Measurements from ENCODE around the gene NLRP3. TPM values are rescaled to one million over a fixed set of nuclear protein-coding genes. Genes with fewer than 3 reads are reported as not detected.

The NLRP3 gene
- total RNA-seq, 2 donors from 2014 or later = 0.22 to 2.2 TPM

DNA sequence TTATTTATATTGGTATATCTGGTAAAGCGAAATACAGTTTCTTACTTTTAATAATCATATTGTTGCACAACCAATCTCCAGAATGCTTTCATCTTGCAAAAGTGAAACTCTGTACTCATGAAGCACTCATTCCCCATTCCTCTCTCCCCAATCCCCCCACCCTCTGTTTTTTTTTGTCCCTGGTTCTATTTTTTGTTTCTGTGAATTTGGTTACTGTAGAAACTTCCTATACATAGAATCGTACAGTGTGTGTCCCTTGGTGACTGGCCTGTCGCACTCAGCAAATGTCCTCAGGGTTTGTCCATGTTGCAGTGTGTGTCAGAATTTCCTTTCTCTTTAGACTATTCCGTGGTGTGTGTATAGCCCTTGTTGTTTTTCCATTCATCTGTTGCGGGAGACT lies 7.9 kb upstream of the NLRP3 start:
- H3K9me3 ChIP-seq = no peaks in the 10 kb centered on the region
- intact Hi-C loops (cut with DNase I) = no loop called here

DNA sequence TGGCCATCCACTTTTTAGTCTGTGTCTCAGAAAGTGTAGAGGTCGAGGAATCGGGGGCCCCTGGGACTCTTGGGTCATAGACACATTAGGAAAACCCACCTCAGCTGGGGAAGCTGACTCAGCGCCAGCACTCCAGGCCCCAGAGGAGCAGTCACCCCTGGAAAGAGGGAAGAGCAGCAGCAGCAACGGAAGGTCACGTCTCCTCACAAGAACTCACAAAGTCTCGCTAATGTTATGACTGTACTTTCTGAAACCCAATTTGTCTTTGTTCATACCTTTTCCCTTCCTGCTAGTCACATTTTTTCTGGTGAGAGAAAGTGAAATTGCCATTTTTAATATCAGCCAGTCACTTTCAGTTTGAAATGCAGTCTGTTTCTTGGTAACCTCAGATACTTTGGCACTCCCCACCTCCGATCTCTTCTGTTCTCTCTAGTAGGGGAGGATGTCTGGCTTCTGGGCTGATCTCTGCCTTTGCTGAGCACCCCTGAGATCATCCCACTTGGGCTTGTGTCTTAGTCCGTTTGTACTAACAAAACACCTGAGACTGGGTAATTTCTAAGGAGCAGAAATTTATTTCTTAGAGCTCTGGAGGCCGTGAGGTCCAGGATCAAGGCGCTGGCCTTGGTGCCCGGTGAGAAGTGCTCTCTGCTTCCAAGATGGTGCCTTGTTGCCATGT lies 6.0 kb upstream of the NLRP3 start:
- intact Hi-C loops (cut with DNase I) = no loop called here

More for the DNA sequence above, 7.9 kb upstream of the NLRP3 start:
- no peaks in the 10 kb centered on the region for H3K36me3 ChIP-seq
- H3K4me1 ChIP-seq = no peaks in the 10 kb centered on the region
- no peak for DNase-seq
- H3K27me3 ChIP-seq = no peaks in the 10 kb centered on the region
- no peak overlapping the region for H3K9ac ChIP-seq (ENCODE audit: low read depth in 2 of 2, low read length in 2 of 2)
- no peak overlapping the region for H3K4me3 ChIP-seq
- no peak for TF ChIP-seq CTCF (IDR thresholded peaks at IDR 0.05)
- H3K27ac ChIP-seq = no peak overlapping the region

DNA sequence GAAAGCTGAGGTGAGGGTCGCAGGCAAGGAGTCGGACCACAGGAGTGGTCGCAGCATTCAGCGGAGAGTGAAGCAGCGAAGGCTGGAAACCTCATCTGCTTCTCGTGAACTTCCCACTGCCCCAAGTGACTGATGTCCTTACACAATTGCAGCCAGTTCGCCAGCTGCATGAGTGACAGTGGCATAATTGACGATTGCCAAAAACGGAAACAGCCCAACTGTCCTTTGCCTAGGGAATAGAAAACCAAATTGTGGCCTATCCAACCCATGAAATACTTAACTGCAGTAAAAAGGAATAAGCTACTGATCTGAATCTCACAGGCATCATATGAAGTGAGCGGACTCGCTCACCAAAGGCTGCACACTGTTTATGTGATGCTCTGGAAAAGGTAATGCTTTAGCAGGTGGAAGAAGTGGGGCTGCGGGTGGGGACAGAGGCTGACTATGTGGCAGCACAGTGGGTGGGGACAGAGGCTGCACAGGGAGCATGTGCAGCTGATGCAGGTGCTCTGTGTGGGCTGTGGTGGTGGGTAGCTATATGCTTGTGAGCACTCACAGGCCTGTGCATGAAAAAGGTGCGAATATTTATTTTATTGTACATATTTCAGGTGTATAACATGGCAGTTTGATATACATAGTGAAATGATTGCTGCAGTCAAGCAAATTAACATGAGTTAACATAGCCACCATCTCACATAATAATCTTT lies 4.2 kb upstream of the NLRP3 start:
- no peak for DNase-seq
- Histone ChIP-seq H3K27me3 (no peaks in the 10 kb centered on the region), H3K9me3 (no peaks in the 10 kb centered on the region), H3K4me3 (no peak overlapping the region), H3K27ac (no peak overlapping the region), H3K36me3 (no peaks in the 10 kb centered on the region), H3K4me1 (no peaks in the 10 kb centered on the region), H3K9ac (ENCODE audit: low read depth in 2 of 2, low read length in 2 of 2) (no peak overlapping the region)
- intact Hi-C loops (cut with DNase I) = no loop called here
- no peak for TF ChIP-seq CTCF (IDR thresholded peaks at IDR 0.05)

More for the DNA sequence above, 6.0 kb upstream of the NLRP3 start:
- no peak overlapping the region for H3K27ac ChIP-seq
- DNase-seq = no peak
- H3K4me1 ChIP-seq = no peaks in the 10 kb centered on the region
- H3K9ac ChIP-seq (ENCODE audit: low read depth in 2 of 2, low read length in 2 of 2) = peak overlapping the region in 1 of 2 donors; percentile 21
- H3K4me3 ChIP-seq = no peak overlapping the region
- H3K36me3 ChIP-seq = no peaks in the 10 kb centered on the region
- TF ChIP-seq CTCF (IDR thresholded peaks at IDR 0.05) = no peak
- H3K9me3 ChIP-seq = no peaks in the 10 kb centered on the region
- no peaks in the 10 kb centered on the region for H3K27me3 ChIP-seq

- intact Hi-C loops (cut with DNase I) = no loop called here
- Histone ChIP-seq H3K36me3 (no peaks in the 10 kb centered on the region), H3K27ac (no peak overlapping the region), H3K4me1 (no peaks in the 10 kb centered on the region), H3K9ac (ENCODE audit: low read depth in 2 of 2, low read length in 2 of 2) (no peak overlapping the region), H3K27me3 (no peaks in the 10 kb centered on the region), H3K9me3 (no peaks in the 10 kb centered on the region), H3K4me3 (no peak overlapping the region)
- no peak for TF ChIP-seq CTCF (IDR thresholded peaks at IDR 0.05)
- DNase-seq = no peak
These were observed 1.9 kb downstream of the NLRP3 start for GRCh38 chr1:247417831-247418230.

DNA sequence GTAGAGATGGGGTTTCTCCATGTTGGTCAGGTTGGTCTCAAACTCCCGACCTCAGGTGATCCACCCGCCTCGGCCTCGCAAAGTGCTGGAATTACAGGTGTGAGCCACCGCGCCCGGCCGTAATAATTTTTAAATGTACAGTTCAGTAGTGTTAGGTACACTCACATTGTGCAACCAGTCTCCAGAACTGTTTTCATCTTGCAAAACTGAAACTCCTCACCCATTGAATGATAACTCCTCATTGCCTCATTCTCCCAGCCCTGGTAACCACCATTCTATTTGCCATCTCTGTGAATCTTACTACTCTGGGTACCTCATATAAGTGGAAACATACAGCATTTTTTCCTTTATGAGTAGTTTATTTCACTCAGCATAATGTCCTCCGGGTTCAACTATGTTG lies 3.4 kb downstream of the NLRP3 start:
- Histone ChIP-seq H3K27ac (no peak overlapping the region), H3K27me3 (no peaks in the 10 kb centered on the region), H3K9ac (ENCODE audit: low read depth in 2 of 2, low read length in 2 of 2) (no peak overlapping the region), H3K4me1 (no peaks in the 10 kb centered on the region), H3K4me3 (no peak overlapping the region), H3K36me3 (no peaks in the 10 kb centered on the region), H3K9me3 (no peaks in the 10 kb centered on the region)
- intact Hi-C loops (cut with DNase I) = no loop called here
- DNase-seq = no peak
- TF ChIP-seq CTCF (IDR thresholded peaks at IDR 0.05) = no peak

Measured in colonic mucosa (tissue), 4 donors.